ENCODE results near the gene CES5A. TPM values are rescaled to one million over a fixed set of nuclear protein-coding genes. Genes with fewer than 3 reads are reported as not detected.
"Not testable (repeated sequence)": the region's sequence is repeated elsewhere in the genome, so short reads cannot be mapped to it uniquely, and the experiment has no call there.

CES5A gene
- total RNA-seq, 1 experiment from 2014 or later = not detected

- Mint-ChIP-seq H3K9me3 (ENCODE audit: unreplicated experiment) (no peaks in the 10 kb centered on the region), H3K36me3 (ENCODE audit: insufficient read depth, unreplicated experiment) (no peaks in the 10 kb centered on the region), H3K27me3 (ENCODE audit: insufficient read depth, unreplicated experiment) (peaks cover 8% of the 10 kb centered on the region), H3K4me1 (ENCODE audit: low read depth, unreplicated experiment) (peaks cover 14% of the 10 kb centered on the region), H3K27ac (ENCODE audit: unreplicated experiment) (no peak overlapping the region), H3K4me3 (ENCODE audit: unreplicated experiment) (no peak overlapping the region)
- H3K4me1 ChIP-seq = peaks cover 6% of the 10 kb centered on the region; the same call in 1 of the 2 replicates
- DNase-seq = no peak
- ChIA-PET CTCF (no interaction called here), POLR2A (no interaction called here)
- no peak for TF ChIP-seq CTCF (IDR thresholded peaks at IDR 0.05; ENCODE audit: insufficient read depth in 1 of 2, low read depth in 1 of 2, low read length in 1 of 2, severe bottlenecking in 1 of 2, unreplicated experiment in 1 of 2)
- no peaks in the 10 kb centered on the region; the same call in 1 of the 2 replicates for H3K27me3 ChIP-seq (replicated peaks; ENCODE audit: control insufficient read depth, insufficient read depth, low read length)
- no TSS peak for BruUV-seq (replicated peaks)
- no peaks in the 10 kb centered on the region for H3K36me3 ChIP-seq (ENCODE audit: control insufficient read depth, insufficient read depth, low read length)
- no peaks in the 10 kb centered on the region for H3K9me3 ChIP-seq
- intact Hi-C loops (cut with micrococcal nuclease; ENCODE audit: unreplicated experiment) = loop anchor here (10.0 kb wide), 1 partner anchor 56 kb away; no protein-coding TSS in a partner anchor
- no peak overlapping the region for H3K4me3 ChIP-seq (ENCODE audit: low read depth, low read length)
Measured at GRCh38 chr16:55839115-55839514, 36.1 kb downstream of the CES5A start.

DNA sequence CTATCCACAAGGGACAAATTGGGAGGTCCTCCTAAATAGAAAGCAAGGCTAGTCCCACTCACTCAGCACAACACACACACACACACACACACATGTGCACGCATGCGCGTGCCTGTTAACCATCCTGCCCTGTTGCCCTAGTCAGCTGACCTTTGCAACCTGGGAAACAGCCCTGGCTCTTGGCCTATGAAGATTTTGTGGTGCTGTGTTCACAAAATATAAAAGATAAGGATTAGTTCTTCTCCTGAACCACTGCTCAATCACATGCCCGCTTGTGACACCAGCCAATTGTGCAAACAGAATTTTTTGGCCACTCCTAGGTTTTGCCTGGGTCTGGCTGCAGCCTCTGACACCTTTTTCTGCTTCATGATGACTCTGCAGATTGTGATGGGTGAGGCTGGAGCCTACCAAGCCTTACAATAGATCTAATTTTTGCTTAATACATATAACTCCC, 39.0 kb downstream of the CES5A start:
- H3K4me1 Mint-ChIP-seq (ENCODE audit: low read depth, unreplicated experiment) = peaks cover 35% of the 10 kb centered on the region
- POLR2A ChIA-PET = no interaction called here
- H3K9me3 ChIP-seq = no peaks in the 10 kb centered on the region
- no peak for DNase-seq
- H3K27ac Mint-ChIP-seq (ENCODE audit: unreplicated experiment) = peak overlapping the region; percentile 33
- CTCF ChIA-PET = no interaction called here
- no peaks in the 10 kb centered on the region for H3K9me3 Mint-ChIP-seq (ENCODE audit: unreplicated experiment)
- H3K36me3 ChIP-seq (ENCODE audit: control insufficient read depth, insufficient read depth, low read length) = no peaks in the 10 kb centered on the region
- H3K4me3 Mint-ChIP-seq (ENCODE audit: unreplicated experiment) = no peak overlapping the region
- no peak overlapping the region for H3K4me3 ChIP-seq (ENCODE audit: low read depth, low read length)
- H3K27me3 ChIP-seq (replicated peaks; ENCODE audit: control insufficient read depth, insufficient read depth, low read length) = no peaks in the 10 kb centered on the region
- no peaks in the 10 kb centered on the region for H3K36me3 Mint-ChIP-seq (ENCODE audit: insufficient read depth, unreplicated experiment)
- H3K4me1 ChIP-seq = peaks cover 20% of the 10 kb centered on the region
- no TSS peak for BruUV-seq (replicated peaks)
- peaks cover 5% of the 10 kb centered on the region for H3K27me3 Mint-ChIP-seq (ENCODE audit: insufficient read depth, unreplicated experiment)
- no peak for TF ChIP-seq CTCF (IDR thresholded peaks at IDR 0.05; ENCODE audit: insufficient read depth in 1 of 2, low read depth in 1 of 2, low read length in 1 of 2, severe bottlenecking in 1 of 2, unreplicated experiment in 1 of 2)
- intact Hi-C loops (cut with micrococcal nuclease; ENCODE audit: unreplicated experiment) = loop anchor here (10.0 kb wide), 1 partner anchor 59 kb away; no protein-coding TSS in a partner anchor

DNA sequence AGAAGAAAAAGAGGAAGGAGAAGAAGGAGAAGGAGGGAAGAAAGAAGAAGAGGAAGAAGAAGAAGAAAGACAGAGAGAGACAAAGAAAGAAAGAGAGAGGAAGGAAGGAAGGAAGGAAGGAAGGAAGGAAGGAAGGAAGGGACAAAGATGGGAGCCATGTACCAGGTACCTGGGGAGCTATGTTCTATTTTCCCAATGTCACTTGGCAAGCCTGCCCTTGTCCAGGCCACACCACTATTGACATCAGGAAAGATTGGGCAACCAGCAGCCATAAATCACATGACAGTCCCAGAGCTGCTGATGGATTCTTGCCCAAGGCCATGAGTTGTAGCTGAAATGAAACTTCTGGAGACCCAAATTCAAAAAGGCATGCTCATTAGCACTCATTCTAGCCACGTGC, 39.6 kb downstream of the CES5A start:
- intact Hi-C loops (cut with micrococcal nuclease; ENCODE audit: unreplicated experiment) = loop anchor here (10.0 kb wide), 1 partner anchor 59 kb away; no protein-coding TSS in a partner anchor
- Mint-ChIP-seq H3K27ac (ENCODE audit: unreplicated experiment) (no peak overlapping the region), H3K4me3 (ENCODE audit: unreplicated experiment) (no peak overlapping the region), H3K36me3 (ENCODE audit: insufficient read depth, unreplicated experiment) (no peaks in the 10 kb centered on the region), H3K27me3 (ENCODE audit: insufficient read depth, unreplicated experiment) (peaks cover 4% of the 10 kb centered on the region), H3K4me1 (ENCODE audit: low read depth, unreplicated experiment) (peaks cover 41% of the 10 kb centered on the region), H3K9me3 (ENCODE audit: unreplicated experiment) (no peaks in the 10 kb centered on the region)
- H3K4me3 ChIP-seq (ENCODE audit: low read depth, low read length) = no peak overlapping the region
- peaks cover 1% of the 10 kb centered on the region; the same call in 1 of the 2 replicates for H3K36me3 ChIP-seq (ENCODE audit: control insufficient read depth, insufficient read depth, low read length)
- ChIA-PET CTCF (no interaction called here), POLR2A (no interaction called here)
- TF ChIP-seq CTCF (IDR thresholded peaks at IDR 0.05; ENCODE audit: insufficient read depth in 1 of 2, low read depth in 1 of 2, low read length in 1 of 2, severe bottlenecking in 1 of 2, unreplicated experiment in 1 of 2) = no peak
- DNase-seq = peak; percentile 48 to 51
- peaks cover 20% of the 10 kb centered on the region for H3K4me1 ChIP-seq
- H3K27me3 ChIP-seq (replicated peaks; ENCODE audit: control insufficient read depth, insufficient read depth, low read length) = no peaks in the 10 kb centered on the region
- no peaks in the 10 kb centered on the region for H3K9me3 ChIP-seq
- BruUV-seq (replicated peaks) = no TSS peak

GRCh38 chr16:55835173-55835572, 40.0 kb downstream of the CES5A start:
- H3K9me3 ChIP-seq; POLR2A ChIA-PET; H3K27me3 Mint-ChIP-seq (ENCODE audit: insufficient read depth, unreplicated experiment); H3K4me3 Mint-ChIP-seq (ENCODE audit: unreplicated experiment); H3K4me3 ChIP-seq (ENCODE audit: low read depth, low read length); H3K27ac Mint-ChIP-seq (ENCODE audit: unreplicated experiment); H3K36me3 ChIP-seq (ENCODE audit: control insufficient read depth, insufficient read depth, low read length); H3K36me3 Mint-ChIP-seq (ENCODE audit: insufficient read depth, unreplicated experiment); H3K9me3 Mint-ChIP-seq (ENCODE audit: unreplicated experiment); DNase-seq; H3K27me3 ChIP-seq (replicated peaks; ENCODE audit: control insufficient read depth, insufficient read depth, low read length); CTCF ChIA-PET; BruUV-seq (replicated peaks): not testable (repeated sequence)
- intact Hi-C loops (cut with micrococcal nuclease; ENCODE audit: unreplicated experiment) = loop anchor here (10.0 kb wide), 1 partner anchor 60 kb away; no protein-coding TSS in a partner anchor
- peaks cover 42% of the 10 kb centered on the region for H3K4me1 Mint-ChIP-seq (ENCODE audit: low read depth, unreplicated experiment)
- H3K4me1 ChIP-seq = peaks cover 20% of the 10 kb centered on the region
